ENCODE data around the gene OVOL2. TPM values are rescaled to one million over a fixed set of nuclear protein-coding genes. Genes with fewer than 3 reads are reported as not detected.
"Not testable (repeated sequence)": the region's sequence is repeated elsewhere in the genome, so short reads cannot be mapped to it uniquely, and the experiment has no call there.

OVOL2 gene
- total RNA-seq, 1 experiment from 2014 or later, result 20.7 TPM

GRCh38 chr20:18087054-18087453 is 29.3 kb upstream of the OVOL2 start:
- Histone ChIP-seq H3K9me3 (ENCODE audit: insufficient read depth, low read depth) (no peaks in the 10 kb centered on the region; the same call in 1 of the 2 replicates), H3F3A (ENCODE audit: insufficient read depth, low read depth) (no peaks in the 10 kb centered on the region), H3K4me3 (no peak overlapping the region), H3K4me2 (no peak overlapping the region), H3K36me3 (ENCODE audit: low read depth) (no peaks in the 10 kb centered on the region), H2AFZ (no peak overlapping the region), H3K9me2 (ENCODE audit: insufficient read depth) (no peaks in the 10 kb centered on the region), H3K4me1 (replicated peaks; ENCODE audit: insufficient read depth) (no peaks in the 10 kb centered on the region), H3K79me2 (ENCODE audit: low read depth) (no peaks in the 10 kb centered on the region), H3K27me3 (ENCODE audit: insufficient read depth, low read depth) (no peaks in the 10 kb centered on the region), H4K20me1 (ENCODE audit: insufficient read depth) (no peaks in the 10 kb centered on the region), H3K27ac (no peak overlapping the region)
- no peak for TF ChIP-seq EZH2 (IDR thresholded peaks at IDR 0.05; ENCODE audit: low read depth)
- TF ChIP-seq, protein P1, sequence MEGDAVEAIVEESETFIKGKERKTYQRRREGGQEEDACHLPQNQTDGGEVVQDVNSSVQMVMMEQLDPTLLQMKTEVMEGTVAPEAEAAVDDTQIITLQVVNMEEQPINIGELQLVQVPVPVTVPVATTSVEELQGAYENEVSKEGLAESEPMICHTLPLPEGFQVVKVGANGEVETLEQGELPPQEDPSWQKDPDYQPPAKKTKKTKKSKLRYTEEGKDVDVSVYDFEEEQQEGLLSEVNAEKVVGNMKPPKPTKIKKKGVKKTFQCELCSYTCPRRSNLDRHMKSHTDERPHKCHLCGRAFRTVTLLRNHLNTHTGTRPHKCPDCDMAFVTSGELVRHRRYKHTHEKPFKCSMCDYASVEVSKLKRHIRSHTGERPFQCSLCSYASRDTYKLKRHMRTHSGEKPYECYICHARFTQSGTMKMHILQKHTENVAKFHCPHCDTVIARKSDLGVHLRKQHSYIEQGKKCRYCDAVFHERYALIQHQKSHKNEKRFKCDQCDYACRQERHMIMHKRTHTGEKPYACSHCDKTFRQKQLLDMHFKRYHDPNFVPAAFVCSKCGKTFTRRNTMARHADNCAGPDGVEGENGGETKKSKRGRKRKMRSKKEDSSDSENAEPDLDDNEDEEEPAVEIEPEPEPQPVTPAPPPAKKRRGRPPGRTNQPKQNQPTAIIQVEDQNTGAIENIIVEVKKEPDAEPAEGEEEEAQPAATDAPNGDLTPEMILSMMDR (conservative IDR thresholded peaks at IDR 0.05), result no peak
- CTCF ChIA-PET, result no interaction called here
- no peak for DNase-seq
- BruUV-seq (replicated peaks), result no TSS peak
- intact Hi-C loops (cut with micrococcal nuclease; ENCODE audit: unreplicated experiment), result no loop called here
- POLR2A ChIA-PET (ENCODE audit: unreplicated experiment), result no interaction called here

GRCh38 chr20:18080836-18081235 is 23.1 kb upstream of the OVOL2 start:
- POLR2A ChIA-PET (ENCODE audit: unreplicated experiment); H3K27me3 ChIP-seq (ENCODE audit: insufficient read depth, low read depth); DNase-seq; H3K9me2 ChIP-seq (ENCODE audit: insufficient read depth); H3F3A ChIP-seq (ENCODE audit: insufficient read depth, low read depth); H3K79me2 ChIP-seq (ENCODE audit: low read depth); H3K36me3 ChIP-seq (ENCODE audit: low read depth); H3K4me1 ChIP-seq (replicated peaks; ENCODE audit: insufficient read depth); H3K4me3 ChIP-seq; intact Hi-C loops (cut with micrococcal nuclease; ENCODE audit: unreplicated experiment); H2AFZ ChIP-seq; CTCF ChIA-PET; H3K27ac ChIP-seq; BruUV-seq (replicated peaks); H3K9me3 ChIP-seq (ENCODE audit: insufficient read depth, low read depth); H4K20me1 ChIP-seq (ENCODE audit: insufficient read depth); H3K4me2 ChIP-seq: not testable (repeated sequence)

GRCh38 chr20:18079756-18080353 is 22.1 kb upstream of the OVOL2 start:
- intact Hi-C loops (cut with micrococcal nuclease; ENCODE audit: unreplicated experiment), result no loop called here
- no peaks in the 10 kb centered on the region; the same call in 1 of the 2 replicates for H3K9me3 ChIP-seq (ENCODE audit: insufficient read depth, low read depth)
- no peaks in the 10 kb centered on the region for H3K9me2 ChIP-seq (ENCODE audit: insufficient read depth)
- H3K27me3 ChIP-seq (ENCODE audit: insufficient read depth, low read depth), result no peaks in the 10 kb centered on the region
- no peak overlapping the region for H3K4me3 ChIP-seq
- no peaks in the 10 kb centered on the region for H3K36me3 ChIP-seq (ENCODE audit: low read depth)
- ChIA-PET CTCF (no interaction called here), POLR2A (ENCODE audit: unreplicated experiment) (no interaction called here)
- TF ChIP-seq, protein P1 (conservative IDR thresholded peaks at IDR 0.05), result no peak
- TF ChIP-seq EZH2 (IDR thresholded peaks at IDR 0.05; ENCODE audit: low read depth), result no peak
- no peak for DNase-seq
- no peak overlapping the region for H2AFZ ChIP-seq
- no peaks in the 10 kb centered on the region for H3K79me2 ChIP-seq (ENCODE audit: low read depth)
- no peak overlapping the region for H3K27ac ChIP-seq
- H3K4me1 ChIP-seq (replicated peaks; ENCODE audit: insufficient read depth), result no peaks in the 10 kb centered on the region
- no peak overlapping the region for H3K4me2 ChIP-seq
- BruUV-seq (replicated peaks), result no TSS peak
- H3F3A ChIP-seq (ENCODE audit: insufficient read depth, low read depth), result no peaks in the 10 kb centered on the region
- no peaks in the 10 kb centered on the region for H4K20me1 ChIP-seq (ENCODE audit: insufficient read depth)

GRCh38 chr20:18077157-18077556 is 19.4 kb upstream of the OVOL2 start:
- intact Hi-C loops (cut with micrococcal nuclease; ENCODE audit: unreplicated experiment), result no loop called here
- H3K4me1 ChIP-seq (replicated peaks; ENCODE audit: insufficient read depth), result no peaks in the 10 kb centered on the region
- H3F3A ChIP-seq (ENCODE audit: insufficient read depth, low read depth), result no peaks in the 10 kb centered on the region
- H2AFZ ChIP-seq, result no peak overlapping the region
- H3K36me3 ChIP-seq (ENCODE audit: low read depth), result no peaks in the 10 kb centered on the region
- H3K79me2 ChIP-seq (ENCODE audit: low read depth), result no peaks in the 10 kb centered on the region
- H3K9me2 ChIP-seq (ENCODE audit: insufficient read depth), result no peaks in the 10 kb centered on the region
- no peaks in the 10 kb centered on the region for H3K9me3 ChIP-seq (ENCODE audit: insufficient read depth, low read depth)
- TF ChIP-seq EZH2 (IDR thresholded peaks at IDR 0.05; ENCODE audit: low read depth), result no peak
- TF ChIP-seq, protein P1 (conservative IDR thresholded peaks at IDR 0.05), result no peak
- no TSS peak for BruUV-seq (replicated peaks)
- ChIA-PET POLR2A (ENCODE audit: unreplicated experiment) (no interaction called here), CTCF (no interaction called here)
- H3K27me3 ChIP-seq (ENCODE audit: insufficient read depth, low read depth), result no peaks in the 10 kb centered on the region
- H3K4me3 ChIP-seq, result no peak overlapping the region
- H4K20me1 ChIP-seq (ENCODE audit: insufficient read depth), result no peaks in the 10 kb centered on the region
- no peak overlapping the region for H3K27ac ChIP-seq
- DNase-seq, result no peak
- no peak overlapping the region for H3K4me2 ChIP-seq
